Measurements from ENCODE around the gene CAPN9.

Gene CAPN9

DNA sequence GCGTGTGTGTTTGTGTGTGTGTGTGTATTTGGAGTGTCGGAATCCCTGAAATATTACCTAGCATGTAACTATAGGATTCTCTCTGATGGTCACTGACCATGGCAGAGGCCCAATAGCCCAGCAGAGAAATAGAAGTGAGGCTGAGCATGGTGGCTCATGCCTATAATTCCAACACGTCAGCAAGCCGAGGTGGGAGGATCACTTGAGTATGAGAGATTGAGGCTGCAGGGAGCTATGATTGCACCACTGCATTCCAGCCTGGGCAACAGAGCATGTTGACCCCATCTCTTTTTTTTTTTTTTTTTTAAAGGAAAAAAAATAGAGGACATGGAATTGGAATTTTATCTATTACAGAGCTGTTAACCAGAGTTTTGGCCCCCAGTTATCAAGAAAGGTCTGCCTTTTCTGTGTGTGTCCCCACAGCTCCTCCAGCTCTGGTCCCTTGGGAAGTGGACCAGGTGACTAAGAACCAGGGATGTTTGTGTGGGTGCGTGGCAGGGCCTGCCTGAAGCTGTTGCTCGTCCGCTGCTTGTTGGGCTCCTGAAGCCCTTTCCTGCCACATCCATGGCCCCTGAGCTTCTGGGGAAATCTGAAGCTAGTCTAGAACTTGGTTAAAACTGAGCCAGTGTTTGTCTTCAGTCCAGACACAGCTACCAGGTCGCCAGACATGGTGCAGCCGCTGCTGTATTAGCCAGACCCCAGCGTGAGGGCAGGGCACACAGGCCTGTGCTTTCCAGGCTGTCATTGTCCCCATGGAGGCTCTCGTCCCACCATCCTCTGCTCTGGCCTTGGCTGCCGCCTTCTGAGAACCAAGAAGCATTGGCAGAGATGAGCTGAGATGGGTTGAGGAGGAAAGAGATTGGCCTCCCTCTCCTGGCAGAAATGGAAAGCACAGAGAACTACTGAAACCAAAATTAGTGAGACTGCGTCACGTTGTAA, 25.5 kb downstream of the CAPN9 start:
- Histone ChIP-seq H3K4me2 (ENCODE audit: low read length) (no peak overlapping the region), H3K27me3 (ENCODE audit: control insufficient read depth, low read length) (no peaks in the 10 kb centered on the region), H3K9me2 (replicated peaks; ENCODE audit: control insufficient read depth, low read length) (no peaks in the 10 kb centered on the region), H3K9me3 (ENCODE audit: control insufficient read depth, insufficient read depth, low read length) (no peaks in the 10 kb centered on the region), H3K36me3 (ENCODE audit: control insufficient read depth, low read length) (no peaks in the 10 kb centered on the region), H3K79me2 (ENCODE audit: control insufficient read depth, low read length) (no peaks in the 10 kb centered on the region), H3K27ac (ENCODE audit: low read depth, low read length) (no peak overlapping the region), H4K20me1 (ENCODE audit: control insufficient read depth, insufficient read depth, low read depth, low read length) (no peaks in the 10 kb centered on the region), H3K4me1 (ENCODE audit: control insufficient read depth, low read length) (no peaks in the 10 kb centered on the region), H3K4me3 (ENCODE audit: low read length) (no peak overlapping the region), H3F3A (ENCODE audit: control insufficient read depth, insufficient read depth) (no peaks in the 10 kb centered on the region)
- TF ChIP-seq, protein P1, sequence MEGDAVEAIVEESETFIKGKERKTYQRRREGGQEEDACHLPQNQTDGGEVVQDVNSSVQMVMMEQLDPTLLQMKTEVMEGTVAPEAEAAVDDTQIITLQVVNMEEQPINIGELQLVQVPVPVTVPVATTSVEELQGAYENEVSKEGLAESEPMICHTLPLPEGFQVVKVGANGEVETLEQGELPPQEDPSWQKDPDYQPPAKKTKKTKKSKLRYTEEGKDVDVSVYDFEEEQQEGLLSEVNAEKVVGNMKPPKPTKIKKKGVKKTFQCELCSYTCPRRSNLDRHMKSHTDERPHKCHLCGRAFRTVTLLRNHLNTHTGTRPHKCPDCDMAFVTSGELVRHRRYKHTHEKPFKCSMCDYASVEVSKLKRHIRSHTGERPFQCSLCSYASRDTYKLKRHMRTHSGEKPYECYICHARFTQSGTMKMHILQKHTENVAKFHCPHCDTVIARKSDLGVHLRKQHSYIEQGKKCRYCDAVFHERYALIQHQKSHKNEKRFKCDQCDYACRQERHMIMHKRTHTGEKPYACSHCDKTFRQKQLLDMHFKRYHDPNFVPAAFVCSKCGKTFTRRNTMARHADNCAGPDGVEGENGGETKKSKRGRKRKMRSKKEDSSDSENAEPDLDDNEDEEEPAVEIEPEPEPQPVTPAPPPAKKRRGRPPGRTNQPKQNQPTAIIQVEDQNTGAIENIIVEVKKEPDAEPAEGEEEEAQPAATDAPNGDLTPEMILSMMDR (IDR thresholded peaks at IDR 0.05; ENCODE audit: low read depth, low read length, poor library complexity, severe bottlenecking): no peak
- TF ChIP-seq EZH2phosphoT487 (IDR thresholded peaks at IDR 0.05; ENCODE audit: borderline replicate concordance, low read length): no peak

DNA sequence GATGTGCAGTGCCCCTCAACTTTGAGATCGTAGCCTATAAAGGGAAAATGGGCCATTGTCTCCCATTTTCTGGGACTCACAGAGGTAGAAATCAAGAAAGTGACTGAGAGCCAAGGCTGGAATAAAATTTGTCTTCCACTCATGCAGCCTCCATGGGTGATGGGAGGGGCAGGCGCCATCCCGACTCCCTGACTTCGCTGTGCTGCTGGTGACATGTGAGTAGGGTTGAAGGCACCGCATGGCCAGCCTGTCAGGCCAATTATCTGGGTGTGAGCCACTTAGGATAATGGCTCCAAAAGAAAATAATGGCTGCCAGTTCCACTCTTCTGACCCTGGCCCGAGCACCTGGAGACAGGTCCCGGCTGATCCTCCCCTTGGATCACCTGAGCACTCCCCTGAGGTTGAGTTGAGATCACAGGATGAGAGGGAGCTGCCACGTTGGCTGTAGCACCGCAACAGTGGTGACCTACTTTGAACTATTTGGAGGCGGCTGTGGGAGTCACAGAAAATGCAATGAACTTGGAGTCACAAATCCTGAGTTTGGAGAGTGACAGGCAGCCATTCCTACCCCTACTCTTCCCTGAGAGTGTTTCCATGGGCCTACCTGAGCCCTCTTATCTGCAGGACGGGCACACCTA, 26.3 kb downstream of the CAPN9 start:
- no peaks in the 10 kb centered on the region for H3K9me3 ChIP-seq (ENCODE audit: control insufficient read depth, insufficient read depth, low read length)
- no peak for TF ChIP-seq EZH2phosphoT487 (IDR thresholded peaks at IDR 0.05; ENCODE audit: borderline replicate concordance, low read length)
- TF ChIP-seq, protein P1 (IDR thresholded peaks at IDR 0.05; ENCODE audit: low read depth, low read length, poor library complexity, severe bottlenecking): no peak
- no peaks in the 10 kb centered on the region for H4K20me1 ChIP-seq (ENCODE audit: control insufficient read depth, insufficient read depth, low read depth, low read length)

DNA sequence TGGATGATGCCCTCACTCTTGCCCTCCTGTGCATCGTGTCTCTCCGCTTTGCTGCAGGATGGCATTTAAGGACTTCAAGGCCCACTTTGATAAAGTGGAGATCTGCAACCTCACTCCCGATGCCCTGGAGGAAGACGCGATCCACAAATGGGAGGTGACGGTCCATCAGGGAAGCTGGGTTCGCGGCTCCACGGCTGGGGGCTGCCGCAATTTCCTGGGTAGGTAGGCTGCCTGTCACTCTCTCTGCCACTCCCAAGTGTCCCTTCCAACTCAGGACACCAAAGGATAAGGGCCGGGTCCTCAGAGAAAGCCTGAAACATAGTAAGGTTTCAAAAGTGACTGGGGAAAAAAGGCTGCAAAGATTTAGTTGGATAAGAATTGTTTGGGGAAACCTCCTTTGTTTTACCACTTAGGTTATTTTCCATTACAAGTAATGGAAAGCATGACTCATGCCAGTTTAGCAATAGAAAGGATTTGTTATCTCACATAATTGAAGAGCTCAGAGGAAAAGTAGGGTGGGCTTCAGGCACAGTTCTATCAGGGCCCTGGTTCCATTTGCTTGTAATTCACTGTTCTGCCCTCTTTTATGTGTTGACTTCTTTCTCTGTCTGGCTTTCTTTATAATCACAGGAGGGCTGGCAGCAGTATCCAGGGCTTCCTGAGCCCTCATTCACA, 31.9 kb downstream of the CAPN9 start:
- TF ChIP-seq, protein P1 (IDR thresholded peaks at IDR 0.05; ENCODE audit: low read depth, low read length, poor library complexity, severe bottlenecking): no peak
- TF ChIP-seq EZH2phosphoT487 (IDR thresholded peaks at IDR 0.05; ENCODE audit: borderline replicate concordance, low read length): no peak

More for the DNA sequence above, 26.3 kb downstream of the CAPN9 start:
- no peaks in the 10 kb centered on the region for H3K36me3 ChIP-seq (ENCODE audit: control insufficient read depth, low read length)
- H3K4me3 ChIP-seq (ENCODE audit: low read length): no peak overlapping the region
- H3K9me2 ChIP-seq (replicated peaks; ENCODE audit: control insufficient read depth, low read length): no peaks in the 10 kb centered on the region
- H3K79me2 ChIP-seq (ENCODE audit: control insufficient read depth, low read length): no peaks in the 10 kb centered on the region
- H3K27me3 ChIP-seq (ENCODE audit: control insufficient read depth, low read length): no peaks in the 10 kb centered on the region
- H3K4me1 ChIP-seq (ENCODE audit: control insufficient read depth, low read length): no peaks in the 10 kb centered on the region
- H3F3A ChIP-seq (ENCODE audit: control insufficient read depth, insufficient read depth): no peaks in the 10 kb centered on the region
- no peak overlapping the region for H3K27ac ChIP-seq (ENCODE audit: low read depth, low read length)
- no peak overlapping the region for H3K4me2 ChIP-seq (ENCODE audit: low read length)

More for the DNA sequence above, 31.9 kb downstream of the CAPN9 start:
- Histone ChIP-seq H3K27ac (ENCODE audit: low read depth, low read length) (no peak overlapping the region), H3K4me3 (ENCODE audit: low read length) (no peak overlapping the region), H4K20me1 (ENCODE audit: control insufficient read depth, insufficient read depth, low read depth, low read length) (no peaks in the 10 kb centered on the region), H3F3A (ENCODE audit: control insufficient read depth, insufficient read depth) (no peaks in the 10 kb centered on the region), H3K9me3 (ENCODE audit: control insufficient read depth, insufficient read depth, low read length) (no peaks in the 10 kb centered on the region), H3K27me3 (ENCODE audit: control insufficient read depth, low read length) (peaks cover 7% of the 10 kb centered on the region; the same call in 1 of the 2 replicates), H3K36me3 (ENCODE audit: control insufficient read depth, low read length) (no peaks in the 10 kb centered on the region), H3K4me1 (ENCODE audit: control insufficient read depth, low read length) (no peaks in the 10 kb centered on the region), H3K9me2 (replicated peaks; ENCODE audit: control insufficient read depth, low read length) (no peaks in the 10 kb centered on the region), H3K79me2 (ENCODE audit: control insufficient read depth, low read length) (no peaks in the 10 kb centered on the region), H3K4me2 (ENCODE audit: low read length) (no peak overlapping the region)
